Activated gamma-delta T cell treated with anti-CD3 and anti-CD28 coated beads, Interleukin-2, amount 50 U/mL, for 16 hours (primary cell): ENCODE data around the gene CUX1.

Experiments used
- DNase-seq: peaks from one replicate; pipeline ENCODE4 v3.0.0-alpha.2; 2020; ENCODE audit warnings: low read depth

CUX1 gene

DNA sequence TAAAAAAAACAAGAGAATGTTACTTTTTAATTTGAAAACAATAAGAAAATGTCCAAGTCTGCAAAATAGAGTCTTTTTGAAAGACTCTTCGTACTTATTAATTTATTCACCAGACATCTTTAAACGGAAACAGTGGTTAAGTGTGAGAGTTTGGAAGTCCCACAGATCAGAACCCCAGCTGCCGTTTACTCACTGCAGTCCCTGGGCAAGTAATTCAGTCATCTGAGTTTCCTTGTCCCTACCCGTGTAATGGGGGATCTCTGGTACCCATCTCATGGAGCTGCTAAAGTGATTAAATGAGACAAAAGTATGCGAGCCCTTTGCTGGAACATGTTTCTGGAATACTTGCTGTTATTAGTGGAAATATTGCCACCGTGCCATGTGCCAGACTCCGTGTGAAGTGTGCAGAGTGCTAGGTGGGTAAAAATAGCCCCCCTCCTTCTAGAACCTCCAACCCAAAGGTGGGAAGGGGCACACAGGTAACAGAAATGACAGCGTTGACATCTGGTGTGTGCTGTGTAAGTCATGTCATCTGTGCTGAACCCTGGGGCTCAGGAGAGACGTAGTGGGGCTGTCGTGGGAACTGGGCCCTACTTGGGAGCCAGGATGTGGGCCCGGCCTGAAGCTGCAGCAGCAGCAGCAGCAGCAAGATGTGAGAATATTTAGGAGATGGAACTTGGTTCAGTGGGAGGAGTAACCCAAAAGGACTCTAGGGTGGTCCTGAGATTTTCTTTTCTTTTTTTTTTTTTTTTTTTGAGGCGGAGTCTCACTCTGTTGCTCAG lies 140.5 kb downstream of the CUX1 start:
- no peak for DNase-seq

DNA sequence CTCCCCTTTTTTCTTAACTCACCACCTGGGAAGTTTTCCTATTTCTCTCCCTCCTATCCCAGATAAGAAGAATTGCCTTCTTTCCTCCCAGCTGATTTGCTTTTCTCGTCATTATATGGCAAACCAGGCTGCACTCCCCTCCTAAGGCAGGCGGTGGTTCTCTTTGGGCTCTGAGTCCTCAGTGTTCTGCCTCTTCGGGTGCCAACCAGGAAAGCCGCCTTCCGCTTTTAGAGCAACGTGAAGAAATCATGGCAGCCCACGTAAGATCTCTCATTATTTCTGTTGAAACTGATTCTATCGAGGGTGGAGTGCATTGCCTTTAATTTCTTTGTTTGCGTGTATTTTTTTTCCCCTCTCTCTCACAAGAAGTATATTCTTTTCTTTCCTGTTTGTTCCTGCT lies 141.9 kb downstream of the CUX1 start:
- DNase-seq = no peak

DNA sequence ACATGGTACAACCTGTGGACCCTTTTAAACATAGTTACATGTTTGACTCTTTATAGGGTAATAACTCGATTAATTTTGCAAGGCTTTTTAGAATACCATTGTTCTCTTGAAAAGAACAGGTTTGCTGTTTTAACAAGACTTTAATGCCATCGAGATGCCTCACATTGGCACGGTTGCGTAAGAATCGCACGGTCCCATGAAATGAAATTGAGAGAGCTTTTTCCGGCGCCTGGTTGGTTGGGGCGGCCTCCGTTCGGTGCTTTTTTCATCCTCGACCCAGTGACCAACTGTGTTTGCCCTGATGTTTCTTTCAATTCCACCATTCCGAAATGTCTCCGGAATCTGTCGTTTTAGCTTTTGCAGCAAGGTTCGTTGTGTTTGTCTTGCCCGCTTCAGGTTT lies 142.4 kb downstream of the CUX1 start:
- DNase-seq = no peak

DNA sequence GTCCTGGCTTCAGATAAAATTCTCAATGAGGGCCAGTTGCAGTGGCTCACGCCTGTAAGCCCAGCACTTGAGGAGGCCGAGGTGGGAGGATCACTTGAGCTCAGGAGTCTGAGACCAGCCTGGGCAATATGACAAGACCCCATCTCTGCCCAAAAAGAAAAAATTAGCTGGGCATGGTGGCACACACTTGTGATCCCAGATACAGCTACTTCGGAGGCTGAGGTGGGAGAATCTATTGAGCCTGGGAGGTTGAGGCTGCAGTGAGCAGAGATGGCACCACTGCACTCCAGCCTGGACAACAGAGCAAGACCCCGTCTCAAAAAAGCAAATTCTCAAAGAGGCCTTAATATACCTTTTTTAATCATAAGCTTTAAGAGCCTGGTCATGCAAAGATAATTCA lies 142.9 kb downstream of the CUX1 start:
- no peak for DNase-seq

DNA sequence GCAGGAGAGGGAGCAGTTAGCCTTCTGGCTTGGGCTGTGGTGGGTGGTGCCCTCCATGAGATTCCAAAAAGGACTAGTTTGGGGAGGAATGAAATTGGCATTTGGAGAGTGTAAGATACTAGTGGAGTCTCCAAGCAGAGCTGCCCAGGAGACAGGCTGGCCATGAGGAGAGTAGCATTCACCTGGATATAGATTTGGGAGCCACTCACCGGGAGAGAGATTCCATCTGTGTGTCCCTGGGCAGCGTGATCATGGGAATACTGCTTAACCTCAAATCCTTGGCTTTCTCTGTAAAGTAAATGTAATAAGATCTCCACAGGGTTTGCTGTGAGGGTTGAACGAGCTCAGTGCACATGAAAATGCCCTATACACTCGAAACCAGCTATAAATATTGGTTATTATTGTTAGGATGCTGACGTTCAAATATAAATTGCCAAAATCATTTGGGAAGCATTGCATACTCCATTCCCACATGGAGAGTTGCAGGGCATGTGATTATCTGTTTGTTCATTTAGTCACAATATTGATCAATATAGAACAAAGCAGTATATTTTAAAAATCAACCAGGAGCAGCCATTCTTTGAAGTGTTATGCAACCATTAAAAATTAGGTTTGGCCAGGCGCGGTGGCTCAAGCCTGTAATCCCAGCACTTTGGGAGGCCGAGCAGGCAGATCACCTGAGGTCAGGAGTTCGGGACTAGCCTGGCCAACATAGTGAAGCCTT lies 143.7 kb downstream of the CUX1 start:
- no peak for DNase-seq

DNA sequence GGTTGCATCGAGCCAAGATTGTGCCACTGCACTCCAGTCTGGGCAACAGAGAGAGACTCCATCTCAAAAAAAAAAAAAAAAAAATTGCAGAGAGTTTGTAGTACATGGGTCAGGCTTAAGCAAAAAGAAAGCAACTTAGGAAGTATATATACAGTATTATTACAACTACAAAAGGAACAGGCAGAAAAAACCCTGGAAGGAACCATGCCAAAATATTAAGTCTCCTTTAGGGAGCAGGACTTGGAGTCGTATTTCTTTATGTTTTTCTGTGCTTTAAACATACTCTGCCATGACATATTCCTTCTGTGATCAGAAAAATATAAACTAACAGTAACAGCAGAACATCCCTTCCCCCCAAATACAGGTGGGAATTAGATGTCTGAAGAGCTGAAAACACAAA lies 144.4 kb downstream of the CUX1 start:
- no peak for DNase-seq

DNA sequence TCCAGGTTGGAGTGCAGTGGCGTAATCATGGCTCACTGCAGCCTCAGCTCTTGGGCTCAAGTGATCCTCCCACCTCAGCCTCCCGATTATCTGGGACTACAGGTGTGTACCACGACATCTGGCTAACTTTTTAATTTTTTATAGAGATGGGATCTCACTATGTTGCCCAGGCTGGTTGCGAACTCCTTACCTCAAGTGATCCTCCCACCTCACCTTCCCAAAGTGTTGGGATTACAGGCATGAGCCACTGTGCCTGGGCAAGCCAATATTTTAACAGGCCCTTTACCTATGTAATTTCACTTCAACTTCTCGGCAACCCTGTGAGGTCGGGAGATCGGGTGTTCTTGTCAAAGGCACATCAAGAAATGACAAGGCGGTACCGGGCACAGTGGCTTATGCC lies 146.3 kb downstream of the CUX1 start:
- DNase-seq = no peak

DNA sequence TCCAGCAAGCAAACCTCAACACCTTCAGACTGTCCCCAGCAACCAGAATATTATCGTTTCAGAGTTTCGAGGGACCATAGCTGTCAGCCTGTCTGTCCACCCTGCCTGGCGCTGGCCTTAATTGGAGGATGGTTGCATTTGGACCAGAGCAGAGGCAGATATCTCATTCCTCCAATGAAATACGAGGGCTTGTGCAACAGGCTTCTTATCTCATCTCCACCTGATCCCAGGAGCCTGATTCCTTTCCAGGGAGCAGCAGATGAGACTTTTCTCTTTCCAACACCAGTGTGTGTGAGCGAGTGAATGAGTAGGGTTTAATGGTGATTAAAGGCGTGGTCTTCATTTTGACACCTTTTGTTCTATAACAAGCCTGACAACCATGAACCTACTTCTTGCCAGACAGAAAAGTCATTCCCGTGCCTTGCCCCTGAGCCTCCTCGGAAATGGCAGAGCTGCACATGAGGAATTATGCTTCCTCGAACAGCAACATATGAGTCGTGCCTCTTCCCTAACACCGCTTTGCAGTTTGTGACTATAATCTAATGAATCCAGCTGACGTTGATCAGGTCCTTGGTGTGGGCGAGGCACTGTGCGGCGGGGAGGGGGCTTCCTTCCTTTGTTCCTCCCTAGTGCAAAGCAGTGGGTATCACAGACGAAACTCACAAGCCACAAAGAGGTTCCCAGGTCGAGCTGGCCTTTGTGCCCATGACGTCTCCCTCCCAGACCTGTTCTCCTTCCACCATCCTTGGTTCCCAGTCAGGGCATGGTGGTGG lies 147.4 kb downstream of the CUX1 start:
- DNase-seq = no peak

DNA sequence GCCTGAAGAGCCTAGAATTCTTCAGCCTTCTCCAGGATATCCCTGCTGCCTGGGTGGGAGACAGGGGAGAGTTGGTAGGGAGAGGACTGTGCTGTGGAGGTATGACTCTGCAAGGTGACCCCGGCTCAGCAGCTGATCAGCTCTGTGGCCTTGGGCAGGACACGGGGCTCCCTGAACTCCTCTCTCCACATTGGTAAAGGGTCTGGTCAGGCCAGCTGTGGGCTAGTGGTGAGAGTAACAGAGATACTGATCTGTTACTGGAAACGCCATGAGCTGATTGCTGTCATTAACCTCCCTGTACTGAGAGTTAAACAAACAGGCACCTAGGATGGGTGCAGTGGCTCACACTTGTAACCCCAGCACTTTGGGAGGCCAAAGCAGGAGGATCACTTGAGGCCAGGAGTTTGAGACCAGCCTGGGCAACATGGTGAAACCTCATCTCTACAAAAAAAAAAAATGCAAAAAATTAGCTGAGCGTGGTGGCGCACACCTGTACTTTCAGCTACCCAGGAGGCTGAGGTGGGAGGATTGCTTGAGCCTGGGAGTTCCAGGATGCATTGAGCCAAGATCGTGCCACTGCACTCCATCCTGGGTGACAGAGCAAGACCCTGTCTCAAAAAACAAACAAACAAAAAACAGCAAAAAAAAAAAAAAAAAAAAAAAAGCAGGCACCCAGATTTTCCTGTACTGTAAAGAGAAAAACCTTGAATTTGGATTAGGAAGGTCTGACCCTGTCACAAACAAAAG lies 151.5 kb downstream of the CUX1 start:
- DNase-seq = no peak

DNA sequence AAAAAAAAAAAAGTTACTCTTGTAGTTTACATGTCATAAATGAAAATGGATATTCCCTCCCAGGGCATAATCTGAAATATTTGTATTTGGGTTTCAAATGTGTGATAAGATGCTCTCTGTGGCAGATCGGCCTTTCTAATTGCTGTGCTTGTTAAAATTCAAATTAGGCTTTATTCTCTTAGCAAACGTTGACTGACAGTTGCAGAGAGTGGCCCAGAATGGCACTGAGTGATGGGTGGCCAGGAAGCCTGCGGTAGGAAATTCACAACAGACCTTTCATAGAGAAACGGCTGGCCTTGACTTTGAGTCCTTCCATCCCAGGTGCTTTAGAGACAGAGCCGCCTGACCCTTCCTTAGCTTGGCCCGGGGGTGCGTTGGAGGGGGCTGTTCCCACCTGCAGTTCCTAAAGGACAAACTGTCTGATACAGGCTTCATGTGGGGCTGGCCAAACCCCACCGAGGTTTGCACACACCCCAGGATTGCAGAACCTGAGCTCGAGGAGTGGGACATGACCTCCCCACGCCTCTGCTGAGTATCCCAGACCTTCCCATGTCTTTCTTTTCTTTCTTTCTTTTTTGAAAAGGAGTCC lies 152.7 kb downstream of the CUX1 start:
- no peak for DNase-seq

DNA sequence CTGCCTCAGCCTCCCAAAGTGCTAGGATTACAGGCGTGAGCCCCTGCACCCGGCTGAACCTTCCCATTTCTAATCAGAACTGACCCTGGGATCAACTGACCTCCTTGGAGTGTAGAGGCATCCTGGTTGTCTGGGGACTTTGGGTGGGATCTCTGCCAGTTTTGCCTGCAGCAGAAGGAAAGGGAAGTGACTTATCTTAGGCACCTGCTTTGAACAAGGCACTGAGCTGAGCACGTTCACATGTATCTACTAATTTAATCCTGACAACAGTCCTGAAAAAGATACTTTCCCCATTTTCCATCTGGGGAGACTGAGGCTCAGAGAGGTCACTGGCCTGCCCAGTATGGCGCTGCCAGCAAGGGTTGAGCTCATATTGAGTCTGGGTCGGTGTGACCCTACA lies 153.4 kb downstream of the CUX1 start:
- no peak for DNase-seq

DNA sequence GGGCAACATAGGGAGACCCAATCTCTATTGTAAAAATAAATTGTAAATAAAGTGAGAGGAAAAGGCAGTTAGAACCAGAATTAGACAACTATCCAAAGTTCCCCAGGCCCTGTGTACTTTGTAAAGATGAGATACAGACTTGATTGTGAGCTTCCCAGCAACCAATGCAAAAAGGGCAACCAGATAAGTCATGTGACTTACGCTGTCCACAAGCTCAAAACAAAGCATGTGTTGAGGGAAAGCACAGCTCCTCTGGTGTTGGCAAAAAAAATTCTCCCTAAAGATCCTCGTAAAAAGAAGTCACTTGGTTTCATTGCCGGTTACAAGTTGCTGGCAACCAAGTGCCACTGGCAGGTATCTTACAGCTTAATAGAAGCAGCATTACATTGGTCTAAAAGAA lies 154.0 kb downstream of the CUX1 start:
- no peak for DNase-seq

DNA sequence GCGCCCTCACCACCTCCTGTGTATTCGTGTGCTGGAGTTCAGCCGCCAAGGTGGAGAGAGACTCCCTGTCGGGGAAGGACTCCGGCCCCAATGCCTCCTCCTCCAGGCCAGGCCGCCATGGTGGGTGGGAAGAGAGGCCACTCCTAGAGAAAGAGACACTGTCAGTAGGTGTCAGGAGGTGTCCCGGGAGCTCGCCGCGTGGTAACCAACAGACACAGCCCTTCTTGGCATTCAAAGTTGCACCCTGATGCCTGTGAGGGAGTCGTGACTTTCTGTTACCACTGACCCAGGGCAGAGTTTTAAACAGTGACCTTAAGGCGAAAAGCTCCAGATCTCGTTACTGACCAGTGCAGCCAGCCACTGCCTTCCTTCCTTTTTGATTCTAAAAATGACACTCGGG lies 155.2 kb downstream of the CUX1 start:
- DNase-seq = no peak

DNA sequence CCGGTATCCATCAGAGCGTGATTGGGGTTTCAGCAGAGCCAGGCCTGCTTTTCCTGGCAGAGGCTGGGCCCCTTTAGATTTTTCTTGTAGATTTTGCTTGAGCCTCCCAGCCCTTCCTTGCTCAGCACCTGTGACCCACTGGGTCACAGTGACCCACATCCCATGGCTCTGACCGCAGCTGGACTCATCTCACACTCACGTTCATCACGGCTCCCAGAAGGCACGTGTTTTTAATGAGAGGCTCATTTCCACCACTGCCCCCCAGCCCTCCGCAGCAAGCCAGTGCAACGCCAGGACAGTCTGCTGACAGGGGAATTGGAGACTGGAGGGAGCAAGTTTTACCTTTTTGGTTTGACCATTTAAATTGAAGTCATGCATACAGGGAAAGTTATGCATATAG lies 155.7 kb downstream of the CUX1 start:
- DNase-seq = no peak

DNA sequence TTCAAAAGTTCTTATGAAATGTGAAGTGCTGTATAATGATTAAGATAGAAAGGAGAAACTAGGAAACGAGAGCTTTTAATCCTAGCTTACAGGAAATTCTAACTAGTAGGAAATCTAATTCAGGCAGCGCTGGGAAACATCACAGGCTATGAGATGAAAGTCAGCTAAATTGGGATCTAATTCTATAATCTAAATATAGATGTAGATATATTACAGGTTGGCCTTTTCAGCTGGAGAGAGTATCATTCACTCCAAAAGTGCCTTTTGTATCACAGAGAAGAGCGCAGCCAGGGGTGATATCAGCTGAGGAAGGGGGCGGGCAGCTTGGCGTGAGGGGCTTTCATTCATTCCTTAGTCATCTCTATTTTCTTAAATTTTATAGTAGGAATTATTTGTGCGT lies 157.0 kb downstream of the CUX1 start:
- no peak for DNase-seq

DNA sequence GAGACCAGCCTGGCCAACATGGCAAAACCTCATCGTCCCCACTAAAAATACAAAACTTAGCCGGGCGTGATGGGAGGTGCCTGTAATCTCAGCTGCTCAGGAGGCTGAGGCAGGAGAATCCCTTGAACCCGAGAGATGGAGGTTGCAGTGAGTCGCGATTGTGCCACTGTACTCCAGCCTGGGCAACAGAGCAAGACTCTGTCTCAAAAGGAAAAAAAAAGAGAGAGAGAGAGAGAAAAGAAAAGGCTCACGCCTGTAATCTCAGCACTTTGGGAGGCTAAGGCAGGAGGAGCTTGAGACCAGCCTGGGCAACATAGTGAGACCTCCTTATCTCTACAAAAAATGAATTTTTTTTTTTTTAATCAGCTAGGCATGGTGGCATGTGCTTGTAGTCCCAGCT lies 157.6 kb downstream of the CUX1 start:
- DNase-seq = no peak

DNA sequence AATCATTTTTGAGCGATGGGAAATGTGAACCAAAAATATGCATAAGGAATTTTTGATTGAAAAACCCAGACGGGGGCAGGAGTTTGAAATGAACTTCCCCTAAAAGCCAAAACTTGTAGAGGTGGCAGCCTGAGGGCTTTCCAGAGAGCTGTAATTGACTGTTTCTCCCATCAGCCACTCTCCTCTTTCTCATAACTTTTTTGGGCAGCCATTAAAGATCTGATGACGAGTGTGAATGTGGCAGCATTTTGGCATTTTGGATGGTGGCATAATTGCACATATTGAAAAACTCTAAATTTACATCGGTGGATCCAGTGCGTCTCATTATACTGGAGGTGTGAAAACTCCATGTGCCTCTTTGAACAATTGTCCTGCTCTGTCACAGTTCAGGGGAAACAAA lies 159.0 kb downstream of the CUX1 start:
- DNase-seq = no peak

DNA sequence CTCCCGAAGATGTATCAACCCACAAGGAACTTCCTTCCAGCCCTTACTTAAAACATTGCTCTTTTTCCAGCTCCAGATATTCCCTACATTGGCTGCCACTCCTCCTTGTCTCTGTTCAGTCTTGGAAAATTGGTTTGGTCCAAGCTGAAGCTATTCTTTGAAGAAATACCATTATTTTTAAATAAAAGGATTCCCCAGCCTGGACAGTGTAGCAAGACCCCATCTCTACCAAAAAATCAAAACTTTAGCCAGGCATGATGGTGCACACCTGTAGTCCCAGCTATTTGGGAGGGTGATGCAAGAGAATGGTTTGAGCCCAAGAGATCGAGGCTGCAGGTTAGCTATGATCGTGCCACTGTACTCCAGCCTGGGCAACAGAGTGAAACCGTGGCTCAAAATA lies 159.8 kb downstream of the CUX1 start:
- no peak for DNase-seq

DNA sequence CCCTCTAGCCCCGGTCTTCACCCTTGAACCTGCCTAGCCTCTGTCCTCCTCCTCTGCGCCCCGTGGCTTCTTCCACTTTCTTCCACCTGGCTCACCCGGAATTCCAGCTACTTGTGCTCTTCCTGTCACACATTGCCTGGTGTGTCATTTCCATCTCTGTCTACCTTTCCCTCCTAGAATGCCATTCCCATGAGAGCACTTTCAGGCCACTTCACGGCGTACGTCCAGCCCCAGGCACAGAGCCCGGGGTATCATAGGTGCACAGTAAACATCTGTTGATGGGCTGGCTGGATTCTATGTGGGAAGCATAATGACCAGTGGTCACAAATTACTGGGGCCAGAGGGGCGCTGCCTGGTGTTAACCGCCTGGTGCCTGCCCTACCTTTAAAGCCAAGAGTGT lies 161.3 kb downstream of the CUX1 start:
- no peak for DNase-seq

DNA sequence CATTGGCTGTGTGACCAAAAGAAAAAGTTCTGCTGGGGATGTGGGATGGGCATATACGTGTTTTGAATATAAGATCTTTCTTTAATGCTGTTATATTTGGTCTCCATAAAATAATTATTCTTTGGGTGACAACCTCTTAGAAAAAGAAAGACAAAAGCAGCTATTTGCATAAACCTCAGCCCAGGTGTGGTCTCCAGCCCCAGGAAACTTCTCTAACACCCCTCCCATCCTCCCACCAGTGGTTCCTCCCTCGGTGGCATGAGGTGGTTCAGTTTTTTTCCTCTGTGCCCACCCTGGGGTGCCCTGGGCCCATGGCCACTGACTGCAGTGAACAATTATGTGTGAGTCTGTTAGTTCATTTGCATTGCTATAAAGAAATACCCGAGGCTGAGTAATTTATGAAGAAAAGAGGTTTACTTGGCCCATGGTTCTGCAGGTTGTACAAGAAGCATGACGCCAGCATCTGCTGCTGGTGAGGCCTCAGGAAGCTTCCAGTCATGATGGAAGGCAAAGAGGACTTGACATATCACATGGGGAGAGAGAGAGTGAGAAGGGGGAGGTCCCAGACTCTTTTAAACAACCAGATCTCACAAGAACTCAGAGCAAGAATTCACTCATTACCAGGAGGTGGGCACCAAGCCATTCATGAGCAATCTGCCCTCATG lies 165.9 kb downstream of the CUX1 start:
- no peak for DNase-seq

DNA sequence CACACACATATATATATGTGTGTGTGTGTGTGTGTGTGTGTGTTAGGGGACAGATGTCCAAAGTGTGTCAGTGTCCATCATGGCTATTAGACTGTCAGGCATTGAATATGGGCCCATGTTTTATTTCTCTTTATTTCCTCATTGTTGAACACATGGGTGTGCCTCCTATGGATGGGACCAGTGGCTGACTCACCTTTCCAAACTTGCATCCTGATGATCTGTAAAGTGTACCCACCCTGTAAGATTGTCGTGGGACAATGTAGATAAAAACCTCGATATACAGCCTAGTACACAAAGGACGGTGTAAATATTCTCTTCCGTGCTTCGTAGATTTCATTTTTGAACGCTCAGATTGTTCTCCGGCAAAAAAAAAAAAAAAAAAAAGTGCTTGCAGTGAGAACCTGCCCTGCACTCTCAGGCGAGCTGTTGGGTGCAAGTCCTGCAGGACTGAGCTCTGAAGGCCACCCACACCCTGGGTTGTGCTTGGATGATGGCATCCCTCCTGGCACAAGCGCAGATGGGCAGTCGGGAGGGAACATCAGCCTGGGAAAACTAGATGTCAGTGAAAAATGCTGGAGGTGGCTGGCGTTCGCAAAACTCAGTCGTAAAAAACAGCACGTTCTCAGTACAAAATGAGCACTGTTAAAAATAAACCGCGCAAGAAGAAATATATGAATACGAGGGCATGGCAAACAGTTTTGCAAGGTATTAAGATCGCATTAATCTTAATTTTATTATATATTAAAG lies 166.9 kb downstream of the CUX1 start:
- DNase-seq = no peak
